Mesendoderm (in vitro differentiated cells): ENCODE data around the gene NID1. TPM values are rescaled to one million over a fixed set of nuclear protein-coding genes. Genes with fewer than 3 reads are reported as not detected.

ENCODE experiments used
- small RNA-seq: library from polyadenylated mRNA; stranded (forward); fragments of <200 nt; extraction: miRNeasy Mini kit (QIAGEN cat#:217004); gene quantifications from one replicate; pipeline ENCODE3, GENCODE V24; 2013; ENCODE audit not compliant: insufficient read depth

Gene NID1

Small RNAs within 50 kb of the gene (small RNA-seq; reads per million reads assigned to genes)
- gene RF00019: not detected
